ENCODE results near the gene HS6ST3.

HS6ST3 gene

GRCh38 chr13:96540670-96541069 lies 450.8 kb downstream of the HS6ST3 start:
- no peaks in the 10 kb centered on the region for H3K4me1 ChIP-seq (ENCODE audit: insufficient read depth, poor library complexity, severe bottlenecking)
- H3K36me3 ChIP-seq (ENCODE audit: low read depth) = no peaks in the 10 kb centered on the region
- ATAC-seq (ENCODE audit: low read depth) = no peak
- DNase-seq (ENCODE audit: low spot score) = no peak
- H3K9me3 ChIP-seq (ENCODE audit: severe bottlenecking) = no peaks in the 10 kb centered on the region
- TF ChIP-seq CTCF (IDR thresholded peaks at IDR 0.05; ENCODE audit: poor library complexity, severe bottlenecking) = no peak
- H3K4me3 ChIP-seq (ENCODE audit: severe bottlenecking) = no peak overlapping the region
- H3K27me3 ChIP-seq (ENCODE audit: insufficient read depth, poor library complexity, severe bottlenecking) = no peaks in the 10 kb centered on the region
- H3K27ac ChIP-seq (ENCODE audit: poor library complexity, severe bottlenecking) = no peak overlapping the region

- Histone ChIP-seq H3K4me3 (ENCODE audit: severe bottlenecking) (no peak overlapping the region), H3K9me3 (ENCODE audit: severe bottlenecking) (no peaks in the 10 kb centered on the region), H3K27ac (ENCODE audit: poor library complexity, severe bottlenecking) (no peak overlapping the region), H3K4me1 (ENCODE audit: insufficient read depth, poor library complexity, severe bottlenecking) (no peaks in the 10 kb centered on the region), H3K27me3 (ENCODE audit: insufficient read depth, poor library complexity, severe bottlenecking) (no peaks in the 10 kb centered on the region), H3K36me3 (ENCODE audit: low read depth) (no peaks in the 10 kb centered on the region)
- no peak for TF ChIP-seq CTCF (IDR thresholded peaks at IDR 0.05; ENCODE audit: poor library complexity, severe bottlenecking)
- ATAC-seq (ENCODE audit: low read depth) = no peak
- DNase-seq (ENCODE audit: low spot score) = no peak
Measured at GRCh38 chr13:96542986-96543385, 453.1 kb downstream of the HS6ST3 start.

GRCh38 chr13:96544957-96545356 lies 455.1 kb downstream of the HS6ST3 start:
- no peak overlapping the region for H3K27ac ChIP-seq (ENCODE audit: poor library complexity, severe bottlenecking)

GRCh38 chr13:96546463-96546862 lies 456.6 kb downstream of the HS6ST3 start:
- Histone ChIP-seq H3K4me1 (ENCODE audit: insufficient read depth, poor library complexity, severe bottlenecking) (no peaks in the 10 kb centered on the region), H3K9me3 (ENCODE audit: severe bottlenecking) (no peaks in the 10 kb centered on the region), H3K27me3 (ENCODE audit: insufficient read depth, poor library complexity, severe bottlenecking) (no peaks in the 10 kb centered on the region), H3K4me3 (ENCODE audit: severe bottlenecking) (no peak overlapping the region), H3K27ac (ENCODE audit: poor library complexity, severe bottlenecking) (no peak overlapping the region), H3K36me3 (ENCODE audit: low read depth) (no peaks in the 10 kb centered on the region)
- DNase-seq (ENCODE audit: low spot score) (no peak), ATAC-seq (ENCODE audit: low read depth) (no peak)
- no peak for TF ChIP-seq CTCF (IDR thresholded peaks at IDR 0.05; ENCODE audit: poor library complexity, severe bottlenecking)

More at GRCh38 chr13:96544957-96545356, 455.1 kb downstream of the HS6ST3 start:
- Histone ChIP-seq H3K4me3 (ENCODE audit: severe bottlenecking) (no peak overlapping the region), H3K9me3 (ENCODE audit: severe bottlenecking) (no peaks in the 10 kb centered on the region), H3K4me1 (ENCODE audit: insufficient read depth, poor library complexity, severe bottlenecking) (no peaks in the 10 kb centered on the region), H3K27me3 (ENCODE audit: insufficient read depth, poor library complexity, severe bottlenecking) (no peaks in the 10 kb centered on the region), H3K36me3 (ENCODE audit: low read depth) (no peaks in the 10 kb centered on the region)
- no peak for DNase-seq (ENCODE audit: low spot score)
- no peak for ATAC-seq (ENCODE audit: low read depth)
- TF ChIP-seq CTCF (IDR thresholded peaks at IDR 0.05; ENCODE audit: poor library complexity, severe bottlenecking) = no peak

- Histone ChIP-seq H3K4me1 (ENCODE audit: insufficient read depth, poor library complexity, severe bottlenecking) (no peaks in the 10 kb centered on the region), H3K9me3 (ENCODE audit: severe bottlenecking) (no peaks in the 10 kb centered on the region), H3K4me3 (ENCODE audit: severe bottlenecking) (no peak overlapping the region), H3K36me3 (ENCODE audit: low read depth) (no peaks in the 10 kb centered on the region), H3K27ac (ENCODE audit: poor library complexity, severe bottlenecking) (no peak overlapping the region), H3K27me3 (ENCODE audit: insufficient read depth, poor library complexity, severe bottlenecking) (no peaks in the 10 kb centered on the region)
- ATAC-seq (ENCODE audit: low read depth) (no peak), DNase-seq (ENCODE audit: low spot score) (no peak)
- no peak for TF ChIP-seq CTCF (IDR thresholded peaks at IDR 0.05; ENCODE audit: poor library complexity, severe bottlenecking)
Measured at GRCh38 chr13:96551546-96551945, 461.6 kb downstream of the HS6ST3 start.
